Transverse colon (tissue), 4 donors: Measurements from ENCODE around the gene NXPH4. TPM values are rescaled to one million over a fixed set of nuclear protein-coding genes. Genes with fewer than 3 reads are reported as not detected.

ENCODE experiments used
- DNase-seq: peaks from one replicate; pipeline ENCODE4 v3.0.0-alpha.2; 2019
- H3K27ac ChIP-seq, 4 donors: fragments of 200-600 bp; sonication (generic); 2 replicates each; pipeline ENCODE4 v1.5.1; 2016 to 2018; ENCODE audit warnings: inconsistent platforms in 4 of 4
- H3K27me3 ChIP-seq: fragments of 200-600 bp; sonication (generic); 2 replicates; pipeline ENCODE4 v1.5.1; 2017; ENCODE audit warnings: inconsistent platforms
- H3K36me3 ChIP-seq, 4 donors: fragments of 200-600 bp; sonication (generic); 2 replicates each; pipeline ENCODE4 v1.5.1; 2017 to 2019; ENCODE audit warnings: inconsistent platforms in 4 of 4
- H3K4me1 ChIP-seq, 4 donors: fragments of 200-600 bp; sonication (generic); 2 replicates each; pipeline ENCODE4 v1.5.1; 2017 to 2020; ENCODE audit warnings: inconsistent platforms in 4 of 4
- H3K4me3 ChIP-seq, 4 donors: fragments of 200-600 bp; sonication (generic); 1 replicate in 1 of 4; 2 replicates in 3 of 4; pipeline versions ENCODE4 v1.5.1 to v1.6.1; 2017 to 2019; ENCODE audit warnings: inconsistent platforms in 4 of 4
- H3K9me3 ChIP-seq, 2 donors: fragments of 200-600 bp; sonication (generic); 2 replicates each; pipeline ENCODE4 v1.5.1; 2017 to 2019; ENCODE audit warnings: inconsistent platforms in 2 of 2
- CTCF ChIP-seq, 5 experiments: fragments of 200-600 bp in 3 of 5; fragments of 450-650 bp in 2 of 5; sonication (generic) in 3 of 5; IDR thresholded peaks; 1 replicate in 2 of 5; 2 replicates in 3 of 5; pipeline ENCODE4 v1.5.1; 2016 to 2017; ENCODE audit warnings: antibody characterized with exemption in 5 of 5, inconsistent platforms in 3 of 5, mild to moderate bottlenecking in 2 of 5, moderate library complexity in 1 of 5
- EP300 ChIP-seq: sonication (generic); formaldehyde crosslinking; IDR thresholded peaks from one replicate; pipeline ENCODE4 v1.6.1; 2017; ENCODE audit warnings: antibody characterized with exemption, low read depth
- POLR2A ChIP-seq: fragments of 450-650 bp; IDR thresholded peaks from one replicate; pipeline ENCODE4 v1.6.1; 2016; ENCODE audit warnings: antibody characterized with exemption, mild to moderate bottlenecking, moderate library complexity
- POLR2AphosphoS5 ChIP-seq, 3 donors: sonication (generic); formaldehyde crosslinking; IDR thresholded peaks; one replicate each; pipeline ENCODE4 v1.6.1; 2016; ENCODE audit warnings: antibody characterized with exemption in 3 of 3
- WGBS, 2 donors: methylation state at CpG; one replicate each; pipeline ENCODE4 v1.1.5; 2018; ENCODE audit warnings: low coverage in 1 of 2; 5-methylcytosine and 5-hydroxymethylcytosine counted together
- in situ Hi-C, 4 donors: fragments of 200-750 bp; cut with MboI; loops; one replicate each; pipeline versions ENCODE4 v1.15.0 to v1.15.1; 2017; ENCODE audit warnings: low sequenced_read_pairs in 3 of 4, low pct_ligation_motif_present in 1 of 4, low pct_unique_long_range_greater_than_20kb in 1 of 4
- intact Hi-C: fragments of 100-400 bp; cut with DNase I; formaldehyde crosslinking; loops from one replicate; pipeline ENCODE4 v1.15.1; 2023; ENCODE audit warnings: low total_unique reads
- total RNA-seq, 4 donors: library from RNA; depleted of rRNA; stranded (reverse); fragments of >200 nt; gene quantifications; one replicate each; pipeline ENCODE4 v1.1.0, GENCODE V29; 2016

NXPH4 gene
- total RNA-seq, 4 donors from 2014 or later, result not detected

DNA sequence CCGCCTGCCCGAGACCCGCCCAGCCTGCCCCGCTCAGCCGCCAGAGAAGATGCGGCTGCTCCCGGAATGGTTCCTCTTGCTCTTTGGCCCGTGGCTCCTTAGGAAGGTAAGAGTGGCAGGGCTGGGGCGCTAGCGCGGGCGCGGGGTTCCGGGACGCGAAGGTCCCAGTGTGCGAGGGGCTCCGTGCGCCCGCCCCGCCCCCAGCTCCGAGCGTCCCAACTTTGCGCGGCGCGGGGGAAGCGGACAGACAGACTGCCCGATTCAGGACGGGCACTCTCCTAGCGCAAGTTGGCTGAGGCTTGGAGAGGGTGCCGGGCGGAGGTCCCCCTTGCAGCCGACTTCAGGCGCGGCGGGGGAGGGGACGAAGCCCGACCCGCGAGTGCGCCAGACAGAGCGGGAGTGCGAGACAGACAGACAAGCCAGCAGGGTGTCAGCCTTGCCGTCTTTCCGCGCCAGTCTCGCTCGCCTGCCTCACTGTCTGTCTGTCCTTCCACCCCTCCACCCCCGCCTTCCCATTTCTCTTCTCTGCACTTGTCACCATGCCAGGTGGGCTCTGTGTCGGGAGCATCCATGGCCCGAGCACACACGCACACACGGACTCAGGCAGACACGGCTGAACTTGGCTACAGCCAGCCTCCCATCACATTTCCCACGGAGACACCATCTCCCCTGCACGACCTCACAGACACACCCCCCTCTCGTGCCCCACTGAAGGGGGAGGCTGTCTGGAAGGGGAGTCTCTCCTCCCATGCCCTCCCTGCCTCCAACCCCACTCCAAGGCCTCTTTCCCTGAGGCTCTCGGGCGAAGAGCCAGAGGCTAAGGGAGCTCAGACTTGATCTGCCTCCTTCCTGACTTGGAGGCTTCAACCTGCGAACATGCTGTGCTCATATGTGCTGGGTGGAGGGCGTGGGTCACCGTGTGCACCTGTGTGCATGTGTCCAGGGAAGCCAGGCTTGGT, 606 bp downstream of the NXPH4 start:
- TF ChIP-seq CTCF (IDR thresholded peaks at IDR 0.05) (no peak), EP300 (no peak), POLR2A (no peak), POLR2AphosphoS5 (IDR thresholded peaks at IDR 0.05) (no peak)
- intact Hi-C loops (no loop called here), in situ Hi-C loops (no loop called here)
- DNase-seq, result no peak
- peak overlapping the region; percentile 16 to 52 (median 28) for H3K4me3 ChIP-seq
- no peaks in the 10 kb centered on the region for H3K36me3 ChIP-seq
- H3K9me3 ChIP-seq, result no peaks in the 10 kb centered on the region
- WGBS, 2 donors, result 4% methylated on average over 45 of the region's 63 CpGs; no CpG with 5 or more reads in 1 of the 2 donors
- no peak overlapping the region for H3K27ac ChIP-seq
- peaks cover 78% of the 10 kb centered on the region for H3K27me3 ChIP-seq
- H3K4me1 ChIP-seq, result peaks cover 16 to 27% (median 18%) of the 10 kb centered on the region in 4 donors

GRCh38 chr12:57218030-57218853, 1.6 kb downstream of the NXPH4 start:
- in situ Hi-C loops (no loop called here), intact Hi-C loops (no loop called here)
- Histone ChIP-seq H3K4me1 (peaks cover 16 to 27% (median 18%) of the 10 kb centered on the region in 4 donors), H3K4me3 (no peak overlapping the region), H3K27ac (no peak overlapping the region), H3K27me3 (peaks cover 88% of the 10 kb centered on the region), H3K9me3 (no peaks in the 10 kb centered on the region), H3K36me3 (no peaks in the 10 kb centered on the region)
- DNase-seq, result no peak
- TF ChIP-seq CTCF (IDR thresholded peaks at IDR 0.05) (no peak), EP300 (no peak), POLR2A (no peak)
- WGBS, 2 donors, result 62% methylated on average over 5 of the region's 5 CpGs; no CpG with 5 or more reads in 1 of the 2 donors

- 49 to 57% methylated on average over 6 to 14 of the region's 14 CpGs for WGBS, 2 donors
- in situ Hi-C loops, result no loop called here
- no peak for DNase-seq
- H3K9me3 ChIP-seq, result no peaks in the 10 kb centered on the region
- no peak overlapping the region for H3K27ac ChIP-seq
- TF ChIP-seq EP300, result no peak
- TF ChIP-seq POLR2A, result no peak
- TF ChIP-seq POLR2AphosphoS5 (IDR thresholded peaks at IDR 0.05), result no peak
- TF ChIP-seq CTCF (IDR thresholded peaks at IDR 0.05), result no peak
- intact Hi-C loops, result no loop called here
- peaks cover 99% of the 10 kb centered on the region for H3K27me3 ChIP-seq
- no peaks in the 10 kb centered on the region for H3K36me3 ChIP-seq
- peaks cover 10 to 18% (median 18%) of the 10 kb centered on the region in 4 donors for H3K4me1 ChIP-seq
- H3K4me3 ChIP-seq, result no peak overlapping the region
Observed at GRCh38 chr12:57219205-57219992, 2.8 kb downstream of the NXPH4 start.
